PC-9 (cell line): Measurements from ENCODE around the gene C10orf67.

Experiments used
- EZH2 ChIP-seq: fragments of 200-600 bp; sonication (generic); IDR thresholded peaks from 2 replicates; pipeline ENCODE4 v1.8.0; 2017; ENCODE audit warnings: antibody characterized with exemption, low read depth
- TF ChIP-seq, protein P1 (sequence below): fragments of 200-600 bp; sonication (generic); conservative IDR thresholded peaks from 2 replicates; pipeline ENCODE4 v1.6.1; 2017; ENCODE audit warnings: mixed run types, antibody characterized with exemption, mild to moderate bottlenecking, moderate library complexity

DNA sequence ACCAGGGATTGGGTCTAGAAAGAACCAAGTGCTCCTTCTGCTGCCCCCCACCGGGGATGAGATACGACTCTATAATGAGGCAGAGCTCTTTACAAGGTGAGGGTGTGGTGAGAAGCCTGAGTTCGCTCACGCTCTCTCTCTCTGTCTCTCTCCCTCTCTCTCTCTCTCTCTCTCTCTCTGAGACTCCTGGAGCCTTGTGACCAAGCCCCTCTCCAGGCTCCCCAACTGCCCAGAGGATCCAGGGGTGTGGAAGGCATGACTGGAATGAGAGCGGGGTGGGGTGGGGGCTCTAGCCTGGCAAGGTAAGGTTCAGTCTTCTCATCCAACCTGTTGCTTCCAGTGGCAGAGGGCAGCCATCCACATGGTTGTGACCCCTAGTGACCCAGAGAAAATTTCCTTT is 155.6 kb downstream of the C10orf67 start:
- TF ChIP-seq, protein P1, sequence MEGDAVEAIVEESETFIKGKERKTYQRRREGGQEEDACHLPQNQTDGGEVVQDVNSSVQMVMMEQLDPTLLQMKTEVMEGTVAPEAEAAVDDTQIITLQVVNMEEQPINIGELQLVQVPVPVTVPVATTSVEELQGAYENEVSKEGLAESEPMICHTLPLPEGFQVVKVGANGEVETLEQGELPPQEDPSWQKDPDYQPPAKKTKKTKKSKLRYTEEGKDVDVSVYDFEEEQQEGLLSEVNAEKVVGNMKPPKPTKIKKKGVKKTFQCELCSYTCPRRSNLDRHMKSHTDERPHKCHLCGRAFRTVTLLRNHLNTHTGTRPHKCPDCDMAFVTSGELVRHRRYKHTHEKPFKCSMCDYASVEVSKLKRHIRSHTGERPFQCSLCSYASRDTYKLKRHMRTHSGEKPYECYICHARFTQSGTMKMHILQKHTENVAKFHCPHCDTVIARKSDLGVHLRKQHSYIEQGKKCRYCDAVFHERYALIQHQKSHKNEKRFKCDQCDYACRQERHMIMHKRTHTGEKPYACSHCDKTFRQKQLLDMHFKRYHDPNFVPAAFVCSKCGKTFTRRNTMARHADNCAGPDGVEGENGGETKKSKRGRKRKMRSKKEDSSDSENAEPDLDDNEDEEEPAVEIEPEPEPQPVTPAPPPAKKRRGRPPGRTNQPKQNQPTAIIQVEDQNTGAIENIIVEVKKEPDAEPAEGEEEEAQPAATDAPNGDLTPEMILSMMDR = no peak
- no peak for TF ChIP-seq EZH2
